HG02678 (cell line): ENCODE results near the gene PRKCZ.

Source experiments
- ATAC-seq: cut with Tn5 transposase; IDR thresholded peaks from one replicate; pipeline ENCODE4 v1.9.1; 2021; ENCODE audit warnings: mild to moderate bottlenecking, moderate library complexity; ENCODE audit not compliant: unreplicated experiment

PRKCZ gene

GRCh38 chr1:2044510-2045319 lies 5.5 kb upstream of the PRKCZ start:
- ATAC-seq, result no peak

DNA sequence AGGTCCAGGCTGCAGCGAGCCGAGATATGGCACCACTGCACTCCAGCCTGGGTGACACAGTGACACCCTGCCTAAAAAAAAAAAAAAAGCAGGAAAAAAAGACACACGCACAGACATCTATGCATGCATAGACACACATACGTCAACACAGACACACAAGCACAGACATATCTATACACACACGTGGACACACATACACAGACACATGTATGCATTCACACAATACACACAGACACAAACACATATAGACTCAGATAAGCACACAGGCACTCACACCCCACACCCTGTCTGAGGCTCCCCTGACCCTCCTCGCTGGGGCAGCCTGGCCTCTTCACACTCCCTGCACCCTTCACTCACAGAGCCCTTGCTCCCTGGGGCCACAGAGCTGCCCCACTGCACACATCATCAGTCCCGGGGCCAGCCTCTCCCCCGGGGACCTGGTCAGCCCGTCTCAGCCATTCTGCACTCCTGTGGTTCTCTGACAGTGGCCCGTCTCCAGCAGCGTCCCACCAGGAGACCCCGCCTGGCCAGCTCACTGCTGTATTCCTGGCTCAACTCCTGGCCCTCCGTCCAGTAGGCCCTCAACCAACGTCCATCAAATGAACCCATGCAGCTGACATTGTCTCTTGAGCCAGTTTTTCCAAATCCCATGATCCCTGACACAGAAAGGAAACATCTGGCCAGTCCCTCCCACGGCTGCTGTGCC lies 4.6 kb upstream of the PRKCZ start:
- ATAC-seq, result no peak

DNA sequence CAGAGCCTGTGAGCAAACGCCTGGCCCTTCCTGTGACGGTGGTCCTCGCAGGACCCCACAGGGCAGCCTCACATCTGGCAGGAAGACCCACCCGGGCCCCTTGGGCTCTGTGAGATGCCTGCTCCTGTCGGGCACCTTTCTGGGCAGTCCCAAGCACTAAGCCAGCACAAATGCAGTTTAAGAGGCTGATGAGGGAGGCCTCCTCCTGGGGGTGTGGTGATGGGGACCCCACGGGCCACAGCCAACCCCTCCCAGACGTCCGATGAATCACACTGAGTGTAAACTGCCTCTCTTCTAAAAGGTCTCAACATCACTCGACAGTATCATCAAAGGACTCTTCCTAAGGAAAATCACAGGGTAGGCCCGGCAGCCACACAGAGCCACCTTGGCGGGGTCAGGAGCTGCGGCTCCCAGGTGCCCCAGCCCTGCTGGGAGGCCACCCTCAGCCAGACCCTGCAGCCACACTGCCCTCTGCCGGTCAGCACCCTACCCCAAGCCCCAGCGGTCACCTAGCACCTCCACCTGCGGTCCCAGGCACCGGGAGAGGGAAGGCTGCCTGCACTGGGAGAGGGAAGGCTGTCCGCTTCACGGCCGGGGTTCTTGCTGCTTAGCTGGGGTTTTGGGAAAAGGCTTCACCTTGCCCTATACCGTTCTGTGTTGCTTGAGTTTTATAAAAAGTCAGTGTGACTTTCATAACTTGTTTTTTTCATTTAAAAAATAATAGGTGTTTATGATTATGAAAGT lies 3.9 kb upstream of the PRKCZ start:
- no peak for ATAC-seq

DNA sequence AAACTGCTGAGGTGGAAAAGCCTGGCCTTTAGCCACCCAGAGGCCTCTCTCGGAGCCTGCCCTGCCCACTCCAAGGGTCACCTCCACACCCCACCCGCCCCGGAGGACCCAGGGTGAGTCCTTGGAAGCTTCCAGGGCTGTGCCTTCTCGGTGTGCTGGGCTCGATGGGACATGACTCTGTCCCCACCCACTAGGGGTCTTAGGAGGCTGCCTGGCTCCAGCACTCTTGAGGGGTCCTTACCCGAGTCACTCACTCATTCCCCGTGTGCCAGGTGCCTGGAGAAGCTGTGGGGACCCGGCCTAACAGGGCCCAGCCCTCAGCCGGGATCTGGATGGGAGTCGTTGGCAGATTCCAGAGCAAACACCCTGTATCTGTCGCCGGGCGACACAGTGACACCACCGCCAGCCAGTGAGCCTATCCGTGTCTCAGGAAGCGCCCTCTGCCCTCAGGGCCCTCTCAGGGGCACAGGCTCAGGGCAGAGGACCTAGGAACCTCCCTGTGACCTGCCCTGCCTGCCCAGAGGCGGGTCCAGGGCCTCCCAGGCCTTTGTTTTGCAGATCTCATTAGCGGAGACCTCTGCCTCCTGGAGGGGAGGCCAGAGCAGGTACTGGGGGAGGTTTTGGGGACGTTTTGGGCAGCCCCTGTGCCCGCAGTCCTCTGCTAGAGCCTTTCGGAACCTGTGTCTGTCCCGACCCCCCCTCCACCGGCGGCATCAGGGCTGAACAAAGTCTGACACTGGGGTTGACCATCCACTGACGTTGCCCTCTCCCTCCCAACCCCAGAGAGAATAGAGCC lies 3.1 kb upstream of the PRKCZ start:
- ATAC-seq, result no peak

DNA sequence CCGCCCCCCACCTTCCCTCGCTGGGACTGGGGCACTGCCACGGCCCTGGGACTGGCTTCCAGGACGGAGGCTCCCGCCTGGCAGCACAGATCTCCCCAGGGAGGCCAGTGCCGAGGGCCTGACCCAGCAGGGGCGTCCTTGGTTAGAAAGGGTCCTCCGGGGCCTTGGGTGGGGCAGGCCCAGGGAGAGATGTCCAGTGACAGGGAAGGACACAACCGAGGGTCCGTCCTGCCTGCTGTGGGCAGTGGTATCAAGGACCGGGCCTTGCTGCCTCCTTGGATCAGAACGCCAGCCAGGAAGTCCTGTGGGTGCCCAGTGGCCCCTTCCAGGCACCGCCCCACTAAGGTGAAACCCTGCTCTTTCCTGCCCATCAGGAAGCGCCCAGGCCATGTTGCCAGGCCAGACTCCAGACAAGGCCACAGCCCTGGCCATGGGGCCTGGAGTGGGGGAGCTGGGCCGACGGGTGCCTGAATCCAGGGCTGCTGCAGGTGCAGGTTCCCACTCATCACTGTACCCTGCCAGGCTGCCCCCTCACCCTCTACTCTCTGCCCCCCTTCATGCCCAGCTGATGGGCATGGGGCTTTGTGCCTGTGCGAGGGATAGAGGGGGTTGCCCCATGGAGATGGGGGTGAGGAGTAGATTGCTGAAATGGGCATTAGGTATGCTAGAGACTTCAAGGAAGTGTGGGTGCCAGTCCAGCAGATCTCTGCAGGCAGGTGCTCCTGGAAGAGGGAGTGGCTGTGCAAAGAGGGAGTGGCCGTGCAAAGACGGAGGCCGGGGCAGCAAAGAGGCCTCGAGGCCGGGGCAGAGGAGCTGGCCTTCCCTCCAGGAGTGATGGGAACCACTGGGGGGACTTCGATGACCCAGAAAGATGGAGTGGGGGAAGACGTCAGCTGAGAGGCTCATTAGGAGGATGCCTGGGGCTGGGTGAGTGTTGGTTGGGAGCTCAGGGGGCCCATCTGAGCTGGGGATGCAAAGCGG lies 2.2 kb upstream of the PRKCZ start:
- ATAC-seq, result no peak

GRCh38 chr1:2049225-2049717 lies 940 bp upstream of the PRKCZ start:
- no peak for ATAC-seq

GRCh38 chr1:2050461-2050792 lies 216 bp downstream of the PRKCZ start:
- no peak for ATAC-seq

GRCh38 chr1:2050793-2051682 lies 827 bp downstream of the PRKCZ start:
- ATAC-seq, result no peak

DNA sequence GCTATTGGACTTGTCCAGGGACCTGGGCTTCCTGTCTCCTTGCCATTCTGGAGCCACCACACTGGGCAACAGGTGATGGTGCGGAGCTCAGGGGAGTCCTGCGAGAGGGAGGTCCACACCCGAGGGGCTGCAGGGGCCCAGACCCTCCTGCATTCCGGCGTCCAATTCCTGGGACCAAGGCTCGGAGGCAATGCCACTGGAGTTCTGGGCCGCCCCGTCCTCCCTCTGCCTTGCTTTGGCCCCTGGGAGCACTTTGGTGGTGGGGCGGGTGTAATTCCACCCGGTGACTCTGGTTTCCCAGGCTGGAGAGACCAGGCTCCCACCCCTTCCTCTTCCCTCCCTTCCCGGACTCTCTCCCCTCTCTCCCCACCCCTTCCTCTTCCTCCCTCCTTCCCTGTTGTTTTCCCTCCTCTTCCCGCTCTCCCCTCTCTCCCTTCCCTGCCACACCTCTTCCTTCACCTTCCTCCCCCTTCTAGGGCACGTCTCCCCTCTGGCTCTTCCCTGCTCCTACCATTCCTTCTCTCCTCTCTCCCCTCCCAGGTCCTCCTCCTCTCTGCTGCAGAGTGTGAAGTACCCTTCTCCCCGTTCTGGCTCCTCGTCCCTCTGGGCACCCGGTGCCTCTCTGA lies 2.0 kb downstream of the PRKCZ start:
- no peak for ATAC-seq

DNA sequence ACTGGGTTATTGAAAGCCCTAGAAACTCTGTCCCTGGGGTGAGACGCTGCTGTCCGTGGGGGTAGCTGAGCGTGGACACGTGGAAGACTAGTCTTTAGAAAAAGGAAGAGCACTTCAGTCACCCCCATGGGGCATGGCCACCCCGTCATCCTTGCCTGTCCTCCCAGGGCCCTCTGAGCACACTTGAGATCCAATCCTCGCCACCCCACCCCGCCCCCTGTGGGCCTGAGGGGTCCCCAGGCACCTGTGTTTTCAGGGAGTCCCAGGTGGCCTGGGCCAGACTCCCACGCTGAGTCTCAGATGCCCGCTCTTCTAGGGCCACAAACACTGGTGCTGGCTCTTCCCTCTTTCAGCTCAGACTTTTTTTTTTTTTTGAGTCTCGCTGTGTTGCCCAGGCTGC lies 2.5 kb downstream of the PRKCZ start:
- no peak for ATAC-seq

DNA sequence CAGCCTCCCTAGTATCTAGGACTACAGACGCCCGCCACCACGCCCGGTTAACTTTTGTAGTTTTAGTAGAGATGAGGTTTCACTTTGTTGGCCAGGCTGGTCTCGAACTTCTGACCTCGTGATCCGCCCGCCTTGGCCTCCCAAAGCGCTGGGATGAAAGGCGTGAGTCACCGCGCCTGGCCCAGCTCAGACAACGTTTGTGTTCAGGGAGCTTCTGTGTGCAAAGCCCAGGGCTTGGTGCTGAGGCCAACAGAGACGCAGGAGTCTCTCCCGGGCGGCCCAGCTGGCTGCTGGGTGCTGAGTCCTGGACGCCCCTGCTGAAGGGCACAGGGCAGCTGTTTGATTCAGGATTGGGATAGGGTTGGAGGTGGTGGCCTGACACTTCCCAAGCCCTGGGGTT lies 3.0 kb downstream of the PRKCZ start:
- no peak for ATAC-seq

DNA sequence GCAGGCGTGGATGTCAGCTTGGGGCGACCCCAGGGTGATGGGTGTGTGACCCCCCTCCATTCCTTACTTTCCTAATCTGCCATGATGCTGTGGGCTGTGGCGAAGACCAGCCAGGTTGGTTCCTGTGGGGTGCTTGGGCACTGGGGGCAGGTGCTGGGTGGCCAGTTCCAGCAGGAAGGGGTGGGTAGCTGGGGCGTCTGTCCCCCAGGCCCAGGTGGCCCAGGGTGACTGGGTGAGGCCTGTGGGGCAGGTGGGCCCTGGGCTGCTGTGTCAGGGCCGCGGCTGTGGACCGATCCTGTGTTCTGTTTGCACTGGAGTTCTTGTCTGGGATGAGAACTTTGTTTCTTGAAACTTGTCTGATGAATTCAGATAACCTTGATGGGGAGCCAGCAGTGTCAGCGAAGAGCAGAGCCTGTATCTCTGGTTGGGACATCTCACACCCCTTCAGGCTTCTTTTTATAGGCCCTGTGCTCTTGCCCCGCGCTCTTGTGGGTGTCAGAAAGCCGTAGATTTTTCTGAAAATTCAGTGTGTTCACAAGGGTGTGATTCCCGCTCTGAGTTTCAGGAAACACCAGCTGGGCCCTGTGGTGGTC lies 3.7 kb downstream of the PRKCZ start:
- no peak for ATAC-seq

DNA sequence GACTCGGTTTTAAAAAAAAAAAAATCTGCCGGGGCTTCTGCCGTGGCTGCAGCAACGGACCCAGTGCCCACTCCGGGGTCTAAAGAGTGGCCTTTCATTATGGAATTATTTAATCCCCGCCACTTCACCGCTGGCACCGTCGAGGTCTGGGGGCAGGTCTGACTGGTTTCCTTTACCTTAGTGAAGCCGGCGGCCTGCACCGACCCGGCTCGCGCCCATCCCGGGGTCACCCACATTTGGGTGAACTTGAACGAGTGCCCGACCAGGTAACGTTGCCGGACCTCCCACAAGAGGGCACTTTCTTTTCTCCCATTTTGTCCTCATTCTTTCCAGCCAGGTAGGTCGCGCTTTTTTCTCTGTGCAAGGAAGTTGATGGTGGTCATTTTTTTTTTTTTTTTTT lies 4.3 kb downstream of the PRKCZ start:
- ATAC-seq, result no peak

DNA sequence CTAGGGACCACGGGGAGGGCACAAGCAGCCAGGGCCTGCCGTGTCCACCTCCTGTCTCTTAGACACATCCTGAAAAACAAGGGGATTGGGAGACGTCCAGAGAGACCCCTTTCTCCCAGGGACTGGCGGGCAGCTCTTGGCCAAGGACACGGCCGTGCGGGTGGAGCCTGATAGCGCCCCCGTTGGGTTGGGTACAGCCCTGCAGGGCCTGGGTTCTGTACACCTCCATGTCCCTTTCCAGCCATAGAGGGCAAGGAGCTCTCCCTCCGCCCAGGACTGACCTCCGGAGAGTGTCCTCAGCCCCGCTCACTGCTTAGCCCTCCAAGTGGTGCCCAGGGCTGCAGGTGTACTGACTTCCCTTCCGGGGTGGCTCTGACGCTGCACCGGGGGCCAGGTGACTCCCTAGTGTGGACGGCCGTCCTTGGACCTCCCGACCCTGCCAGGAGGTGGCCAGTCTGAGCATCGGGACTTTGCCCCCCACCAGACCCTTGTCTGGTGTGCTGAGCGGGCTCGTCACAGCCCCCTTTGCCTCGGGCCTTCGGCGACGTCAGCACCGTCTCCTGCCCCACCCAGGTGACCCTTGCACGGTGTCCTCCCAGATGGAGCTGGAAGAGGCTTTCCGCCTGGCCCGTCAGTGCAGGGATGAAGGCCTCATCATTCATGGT lies 5.8 kb downstream of the PRKCZ start:
- no peak for ATAC-seq

GRCh38 chr1:2056955-2057590 lies 6.9 kb downstream of the PRKCZ start:
- ATAC-seq, result no peak

GRCh38 chr1:2059290-2059953 lies 9.2 kb downstream of the PRKCZ start:
- no peak for ATAC-seq
